Measurements from ENCODE around the gene BCORL1.

- TF ChIP-seq CTCF (IDR thresholded peaks at IDR 0.05): no peak
- no peak for TF ChIP-seq POLR2A (IDR thresholded peaks at IDR 0.05)
- no peak for TF ChIP-seq POLR2AphosphoS5 (IDR thresholded peaks at IDR 0.05)
These were observed 100.7 kb downstream of the BCORL1 start for GRCh38 chrX:130083107-130083490.
